ENCODE measurements around the gene NLRP3. TPM values are rescaled to one million over a fixed set of nuclear protein-coding genes. Genes with fewer than 3 reads are reported as not detected.

Gene NLRP3
- total and polyA plus RNA-seq, 8 donors, result 0.81 to 6.6 (median 1.5) TPM

- no peaks in the 10 kb centered on the region for H3K27me3 ChIP-seq
- no peak for TF ChIP-seq CTCF (IDR thresholded peaks at IDR 0.05)
- no peaks in the 10 kb centered on the region for H3K9me3 ChIP-seq
- intact Hi-C loops (cut with DNase I), result no loop called here
- DNase-seq, result no peak
- peak overlapping the region in 1 of 2 donors; percentile 47 for H3K27ac ChIP-seq
- peaks cover 0 to 24% of the 10 kb centered on the region in 2 donors for H3K4me1 ChIP-seq
- peak; percentile 61 for ATAC-seq
- H3K36me3 ChIP-seq, result no peaks in the 10 kb centered on the region
- no peak overlapping the region for H3K4me3 ChIP-seq
These were observed 13.8 kb upstream of the NLRP3 start for GRCh38 chr1:247402120-247402675.

- no peak overlapping the region for H3K27ac ChIP-seq
- no peaks in the 10 kb centered on the region for H3K36me3 ChIP-seq
- peaks cover 0 to 51% of the 10 kb centered on the region in 2 donors for H3K4me1 ChIP-seq
- H3K27me3 ChIP-seq, result no peaks in the 10 kb centered on the region
- intact Hi-C loops (cut with DNase I), result no loop called here
- H3K9me3 ChIP-seq, result no peaks in the 10 kb centered on the region
- no peak overlapping the region for H3K4me3 ChIP-seq
- ATAC-seq (no peak), DNase-seq (no peak)
- no peak for TF ChIP-seq CTCF (IDR thresholded peaks at IDR 0.05)
These were observed 9.8 kb upstream of the NLRP3 start for GRCh38 chr1:247406014-247406656.

GRCh38 chr1:247407180-247407616 is 8.8 kb upstream of the NLRP3 start:
- Histone ChIP-seq H3K9me3 (no peaks in the 10 kb centered on the region), H3K36me3 (no peaks in the 10 kb centered on the region), H3K4me3 (no peak overlapping the region), H3K27ac (peak overlapping the region in 1 of 2 donors; percentile 80), H3K27me3 (no peaks in the 10 kb centered on the region), H3K4me1 (peaks cover 0 to 49% of the 10 kb centered on the region in 2 donors)
- intact Hi-C loops (cut with DNase I), result no loop called here
- ATAC-seq (peak; percentile 82), DNase-seq (peak in 2 of 4 donors; percentile 68 to 87)
- TF ChIP-seq CTCF (IDR thresholded peaks at IDR 0.05), result no peak

- H3K9me3 ChIP-seq, result no peaks in the 10 kb centered on the region
- peak; percentile 51 for ATAC-seq
- no peaks in the 10 kb centered on the region for H3K27me3 ChIP-seq
- intact Hi-C loops (cut with DNase I), result no loop called here
- H3K4me1 ChIP-seq, result peaks cover 0 to 45% of the 10 kb centered on the region in 2 donors
- no peak overlapping the region for H3K4me3 ChIP-seq
- TF ChIP-seq CTCF (IDR thresholded peaks at IDR 0.05), result no peak
- H3K36me3 ChIP-seq, result no peaks in the 10 kb centered on the region
- peak overlapping the region in 1 of 2 donors; percentile 80 for H3K27ac ChIP-seq
- no peak for DNase-seq
These were observed 7.9 kb upstream of the NLRP3 start for GRCh38 chr1:247408100-247408499.

- no peak for DNase-seq
- H3K4me3 ChIP-seq, result no peak overlapping the region
- H3K4me1 ChIP-seq, result peaks cover 0 to 50% of the 10 kb centered on the region in 2 donors
- no peaks in the 10 kb centered on the region for H3K9me3 ChIP-seq
- no peak for TF ChIP-seq CTCF (IDR thresholded peaks at IDR 0.05)
- no peaks in the 10 kb centered on the region for H3K36me3 ChIP-seq
- peak overlapping the region in 1 of 2 donors; percentile 43 for H3K27ac ChIP-seq
- no peaks in the 10 kb centered on the region for H3K27me3 ChIP-seq
- ATAC-seq, result peak; percentile 12
- intact Hi-C loops (cut with DNase I), result no loop called here
These were observed 6.0 kb upstream of the NLRP3 start for GRCh38 chr1:247409869-247410544.
